Panc1 (cell line): ENCODE results near the gene CUX1.

Source experiments
- CTCF ChIP-seq: fragments of 450-650 bp; IDR thresholded peaks from 2 replicates; pipeline ENCODE4 v1.5.1; 2017; ENCODE audit warnings: mild to moderate bottlenecking
- POLR2AphosphoS5 ChIP-seq: IDR thresholded peaks from 2 replicates; pipeline ENCODE4 v1.6.1; 2012; ENCODE audit warnings: mild to moderate bottlenecking, low read depth, low read length, moderate library complexity
- REST ChIP-seq, 2 experiments: IDR thresholded peaks; 2 replicates each; pipeline ENCODE4 v1.6.1; 2011 to 2012; ENCODE audit warnings: low read depth in 2 of 2, control low read depth in 1 of 2, low read length in 1 of 2, mild to moderate bottlenecking in 1 of 2, moderate library complexity in 1 of 2; ENCODE audit not compliant: insufficient read depth in 1 of 2
- SIN3A ChIP-seq: IDR thresholded peaks from 2 replicates; pipeline ENCODE4 v1.6.1; 2012; ENCODE audit warnings: low read depth, mild to moderate bottlenecking, low read length, moderate library complexity, borderline replicate concordance; ENCODE audit not compliant: insufficient read depth

GRCh38 chr7:102005933-102006480 lies 188.6 kb downstream of the CUX1 start:
- no peak for TF ChIP-seq CTCF
- no peak for TF ChIP-seq REST (IDR thresholded peaks at IDR 0.05; ENCODE audit: insufficient read depth in 1 of 2, low read depth in 2 of 2, low read length in 1 of 2)
- no peak for TF ChIP-seq SIN3A
- TF ChIP-seq POLR2AphosphoS5: no peak
